ENCODE results near the gene PTPN1. TPM values are rescaled to one million over a fixed set of nuclear protein-coding genes. Genes with fewer than 3 reads are reported as not detected.

Gene PTPN1
- total and polyA plus RNA-seq, 2 of the 13 experiments (the other 11 are each of a cell fraction or from before 2014, with no cell fraction given), result 17.7 to 37.2 TPM

DNA sequence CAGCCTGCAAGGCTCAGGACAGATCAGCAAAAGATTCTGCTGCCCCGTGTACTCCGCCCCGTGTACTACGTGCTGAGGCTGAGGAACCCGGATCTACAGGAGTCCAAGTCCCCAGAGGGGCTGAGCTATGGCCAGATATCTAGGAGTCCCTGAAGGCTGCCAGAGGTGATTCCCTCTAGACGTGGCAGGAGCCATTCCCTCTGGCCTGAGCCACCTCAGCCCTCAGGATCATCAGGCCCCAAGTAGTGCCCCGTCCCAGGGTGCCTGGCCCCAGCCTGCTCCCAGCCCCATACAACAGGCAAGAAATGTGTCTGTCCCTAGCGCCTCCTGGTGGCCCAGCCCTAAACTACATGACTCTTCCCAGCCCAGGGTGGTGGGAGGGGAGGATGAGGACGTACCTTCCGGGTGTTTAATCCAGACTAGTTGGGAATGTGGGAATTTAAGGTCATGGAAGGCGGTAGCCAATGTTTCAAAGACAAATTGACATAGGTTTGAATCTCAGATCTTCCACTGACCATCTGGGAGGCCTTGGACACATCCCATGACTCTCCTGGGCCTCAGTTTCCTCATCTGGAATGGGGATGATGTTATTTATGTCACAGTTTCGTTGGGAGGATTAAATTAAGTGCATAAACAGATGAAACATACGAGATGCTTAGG is 49.4 kb upstream of the PTPN1 start (continued):
- TF ChIP-seq HDAC2 (CRISPR knock-in tag; IDR thresholded peaks at IDR 0.05) (peak; percentile 81; the same call in 1 of the 2 replicates), ZNF124 (CRISPR knock-in tag; IDR thresholded peaks at IDR 0.05) (peak; percentile 75; the same call in 1 of the 2 replicates), ZNF780A (CRISPR knock-in tag; IDR thresholded peaks at IDR 0.05) (no peak), ZNF274 (CRISPR knock-in tag; IDR thresholded peaks at IDR 0.05) (peak; percentile 42; the same call in 1 of the 2 replicates), ZNF30 (CRISPR knock-in tag; IDR thresholded peaks at IDR 0.05) (no peak), SMAD3 (CRISPR knock-in tag; IDR thresholded peaks at IDR 0.05) (peak; percentile 95; the same call in 1 of the 2 replicates), BHLHE40 (IDR thresholded peaks at IDR 0.05; ENCODE audit: low read length) (no peak), ZNF121 (CRISPR knock-in tag; IDR thresholded peaks at IDR 0.05) (peak; percentile 96), MYNN (CRISPR knock-in tag; IDR thresholded peaks at IDR 0.05; ENCODE audit: low read depth) (no peak), ZNF710 (CRISPR knock-in tag; IDR thresholded peaks at IDR 0.05; ENCODE audit: borderline replicate concordance) (peak; percentile 90), ZNF687 (CRISPR knock-in tag; IDR thresholded peaks at IDR 0.05) (peak; percentile 98), PITX1 (CRISPR knock-in tag; IDR thresholded peaks at IDR 0.05) (peak; percentile 64; the same call in 1 of the 2 replicates), MED1 (CRISPR knock-in tag; IDR thresholded peaks at IDR 0.05) (peak; percentile 90), RBM39 (IDR thresholded peaks at IDR 0.05; ENCODE audit: low read depth, low read length, poor library complexity, severe bottlenecking) (no peak), MED13 (CRISPR knock-in tag; IDR thresholded peaks at IDR 0.05) (0 out of 2 replicates have a peak, but pooled peaks have one; percentile 71), CREB3 (CRISPR knock-in tag; IDR thresholded peaks at IDR 0.05) (no peak), ZNF549 (CRISPR knock-in tag; IDR thresholded peaks at IDR 0.05) (no peak), WIZ (CRISPR knock-in tag; IDR thresholded peaks at IDR 0.05) (peak; percentile 45; the same call in 1 of the 2 replicates), MXI1 (IDR thresholded peaks at IDR 0.05; ENCODE audit: borderline replicate concordance, low read depth, low read length) (peak; percentile 15; the same call in 1 of the 3 replicates), TRIM24 (CRISPR knock-in tag; IDR thresholded peaks at IDR 0.05) (no peak)
- TF ChIP-seq, protein P1, sequence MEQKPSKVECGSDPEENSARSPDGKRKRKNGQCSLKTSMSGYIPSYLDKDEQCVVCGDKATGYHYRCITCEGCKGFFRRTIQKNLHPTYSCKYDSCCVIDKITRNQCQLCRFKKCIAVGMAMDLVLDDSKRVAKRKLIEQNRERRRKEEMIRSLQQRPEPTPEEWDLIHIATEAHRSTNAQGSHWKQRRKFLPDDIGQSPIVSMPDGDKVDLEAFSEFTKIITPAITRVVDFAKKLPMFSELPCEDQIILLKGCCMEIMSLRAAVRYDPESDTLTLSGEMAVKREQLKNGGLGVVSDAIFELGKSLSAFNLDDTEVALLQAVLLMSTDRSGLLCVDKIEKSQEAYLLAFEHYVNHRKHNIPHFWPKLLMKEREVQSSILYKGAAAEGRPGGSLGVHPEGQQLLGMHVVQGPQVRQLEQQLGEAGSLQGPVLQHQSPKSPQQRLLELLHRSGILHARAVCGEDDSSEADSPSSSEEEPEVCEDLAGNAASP (CRISPR knock-in tag; IDR thresholded peaks at IDR 0.05; ENCODE audit: borderline replicate concordance), result peak; percentile 89
